Neural cell (in vitro differentiated cells): ENCODE results near the gene GMPR2. TPM values are rescaled to one million over a fixed set of nuclear protein-coding genes. Genes with fewer than 3 reads are reported as not detected.

Source experiments
- H2AFZ ChIP-seq: fragments of 200-600, 300-800 bp; sonication (generic), shearing (Covaris generic); 2 replicates; pipeline ENCODE4 v1.6.0; 2014; ENCODE audit warnings: low read depth, mild to moderate bottlenecking, antibody characterized with exemption, low read length, moderate library complexity
- H3F3A ChIP-seq: fragments of 200-600 bp; shearing (Covaris generic); 2 replicates; pipeline ENCODE4 v1.6.1; 2016; ENCODE audit warnings: mild to moderate bottlenecking, moderate library complexity, mixed read lengths, antibody characterized with exemption, low read length; ENCODE audit not compliant: insufficient read depth, poor library complexity, severe bottlenecking
- H3K27ac ChIP-seq: fragments of 200-600, 300-800 bp; sonication (generic), shearing (Covaris generic); 2 replicates; pipeline ENCODE4 v1.5.1; 2014; ENCODE audit warnings: mild to moderate bottlenecking, low read length, moderate library complexity
- H3K27me3 ChIP-seq: fragments of 300-800, 200-600 bp; sonication (generic), shearing (Covaris generic); 2 replicates; pipeline ENCODE4 v1.6.0; 2014; ENCODE audit warnings: mild to moderate bottlenecking, low read depth, low read length, moderate library complexity; ENCODE audit not compliant: insufficient read depth
- H3K36me3 ChIP-seq: fragments of 300-800, 200-600 bp; sonication (generic), shearing (Covaris generic); 2 replicates; pipeline ENCODE4 v1.5.1; 2014; ENCODE audit warnings: mild to moderate bottlenecking, antibody characterized with exemption, low read length, moderate library complexity; ENCODE audit not compliant: insufficient read depth
- H3K4me2 ChIP-seq: fragments of 300-800, 200-600 bp; sonication (generic), shearing (Covaris generic); 2 replicates; pipeline ENCODE4 v1.6.0; 2014; ENCODE audit warnings: mild to moderate bottlenecking, low read length
- H3K4me3 ChIP-seq: fragments of 300-800, 200-600 bp; sonication (generic), shearing (Covaris generic); 2 replicates; pipeline ENCODE4 v1.5.1; 2014; ENCODE audit warnings: mild to moderate bottlenecking, low read length, moderate library complexity
- H3K79me2 ChIP-seq: fragments of 200-600 bp; shearing (Covaris generic); replicated peaks from 2 replicates; pipeline ENCODE4 v1.6.0; 2014; ENCODE audit warnings: mild to moderate bottlenecking, low read length, moderate library complexity; ENCODE audit not compliant: insufficient read depth
- H3K9ac ChIP-seq: fragments of 300-800, 200-600 bp; sonication (generic), shearing (Covaris generic); 2 replicates; pipeline ENCODE4 v1.6.1; 2016; ENCODE audit warnings: mild to moderate bottlenecking, low read length, mixed read lengths
- H3K9me2 ChIP-seq: fragments of 200-600 bp; shearing (Covaris generic); 2 replicates; pipeline ENCODE4 v1.6.1; 2016; ENCODE audit warnings: mild to moderate bottlenecking, low read length, mixed read lengths; ENCODE audit not compliant: insufficient read depth
- H3K9me3 ChIP-seq: fragments of 200-600, 300-800 bp; sonication (generic), shearing (Covaris generic); 2 replicates; pipeline ENCODE4 v1.6.1; 2016; ENCODE audit warnings: mild to moderate bottlenecking, mixed run types, low read length, moderate library complexity, mixed read lengths
- H4K20me1 ChIP-seq: fragments of 200-600 bp; shearing (Covaris generic); 2 replicates; pipeline ENCODE4 v1.6.1; 2016; ENCODE audit warnings: mild to moderate bottlenecking, mixed run types; ENCODE audit not compliant: insufficient read depth
- EP300 ChIP-seq: fragments of 450-650 bp; conservative IDR thresholded peaks from 2 replicates; pipeline ENCODE4 v1.6.1; 2014; ENCODE audit warnings: antibody characterized with exemption, mild to moderate bottlenecking, moderate library complexity; ENCODE audit not compliant: poor library complexity, severe bottlenecking
- EZH2 ChIP-seq: fragments of 200-600, 300-800 bp; shearing (Covaris generic), sonication (generic); IDR thresholded peaks from 2 replicates; pipeline ENCODE4 v1.6.1; 2014; ENCODE audit warnings: antibody characterized with exemption, low read length, borderline replicate concordance, mild to moderate bottlenecking; ENCODE audit not compliant: insufficient read depth, poor library complexity, severe bottlenecking
- MXI1 ChIP-seq: fragments of 450-650 bp; conservative IDR thresholded peaks from 2 replicates; pipeline ENCODE4 v1.6.1; 2014; ENCODE audit warnings: antibody characterized with exemption, mild to moderate bottlenecking; ENCODE audit not compliant: poor library complexity, severe bottlenecking
- POLR2AphosphoS5 ChIP-seq: IDR thresholded peaks from 2 replicates; pipeline ENCODE4 v1.6.1; 2012
- RAD21 ChIP-seq: fragments of 450-650 bp; conservative IDR thresholded peaks from 2 replicates; pipeline ENCODE4 v1.6.1; 2014; ENCODE audit warnings: antibody characterized with exemption, mild to moderate bottlenecking, moderate library complexity
- SMC3 ChIP-seq: fragments of 450-650 bp; conservative IDR thresholded peaks from 2 replicates; pipeline ENCODE4 v1.6.1; 2014; ENCODE audit warnings: antibody characterized with exemption, mild to moderate bottlenecking, moderate library complexity; ENCODE audit not compliant: poor library complexity
- TAF1 ChIP-seq: IDR thresholded peaks from 2 replicates; pipeline ENCODE4 v1.6.1; 2012; ENCODE audit warnings: low read depth
- polyA plus RNA-seq: library from polyadenylated mRNA; depleted of rRNA; stranded (reverse); fragments of >200 nt; gene quantifications from 2 replicates; pipeline ENCODE4 v1.2.3, GENCODE V29; 2014
- TF ChIP-seq, protein P1 (sequence below): fragments of 450-650 bp; IDR thresholded peaks from 2 replicates; pipeline ENCODE4 v1.5.1; 2014; ENCODE audit warnings: antibody characterized with exemption, mild to moderate bottlenecking, moderate library complexity; ENCODE audit not compliant: poor library complexity, severe bottlenecking
- TF ChIP-seq, protein P2 (sequence below): IDR thresholded peaks from 2 replicates; pipeline ENCODE4 v1.6.1; 2012; ENCODE audit warnings: borderline replicate concordance

The GMPR2 gene
- polyA plus RNA-seq, 1 donor from 2014 or later = 132 TPM

DNA sequence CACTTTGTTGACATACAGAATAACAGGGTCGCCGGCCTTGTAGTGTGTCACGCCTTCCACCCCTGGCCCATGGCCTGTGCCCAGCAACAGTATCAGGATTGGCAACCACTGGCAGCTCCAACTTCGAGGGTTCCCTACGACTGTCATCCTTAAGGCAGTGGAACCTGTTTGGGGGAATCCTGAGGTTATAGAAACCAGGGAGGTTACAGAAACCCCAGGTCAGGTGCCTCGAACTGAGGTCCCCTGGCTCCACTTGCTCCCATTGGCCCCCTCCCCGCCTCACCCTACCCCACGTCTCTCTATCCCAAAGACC, 37.9 kb upstream of the GMPR2 start:
- Histone ChIP-seq H3K9me2 (no peaks in the 10 kb centered on the region), H3K4me2 (peak overlapping the region; percentile 76), H4K20me1 (no peaks in the 10 kb centered on the region), H3K27ac (peak overlapping the region; percentile 92), H3K9me3 (no peaks in the 10 kb centered on the region), H3K27me3 (no peaks in the 10 kb centered on the region), H2AFZ (peak overlapping the region; percentile 73), H3K4me3 (peak overlapping the region; percentile 92), H3K9ac (peak overlapping the region; percentile 93), H3F3A (no peaks in the 10 kb centered on the region), H3K79me2 (peaks cover 3% of the 10 kb centered on the region), H3K36me3 (no peaks in the 10 kb centered on the region)
- TF ChIP-seq MXI1 = no peak
- TF ChIP-seq, protein P1, sequence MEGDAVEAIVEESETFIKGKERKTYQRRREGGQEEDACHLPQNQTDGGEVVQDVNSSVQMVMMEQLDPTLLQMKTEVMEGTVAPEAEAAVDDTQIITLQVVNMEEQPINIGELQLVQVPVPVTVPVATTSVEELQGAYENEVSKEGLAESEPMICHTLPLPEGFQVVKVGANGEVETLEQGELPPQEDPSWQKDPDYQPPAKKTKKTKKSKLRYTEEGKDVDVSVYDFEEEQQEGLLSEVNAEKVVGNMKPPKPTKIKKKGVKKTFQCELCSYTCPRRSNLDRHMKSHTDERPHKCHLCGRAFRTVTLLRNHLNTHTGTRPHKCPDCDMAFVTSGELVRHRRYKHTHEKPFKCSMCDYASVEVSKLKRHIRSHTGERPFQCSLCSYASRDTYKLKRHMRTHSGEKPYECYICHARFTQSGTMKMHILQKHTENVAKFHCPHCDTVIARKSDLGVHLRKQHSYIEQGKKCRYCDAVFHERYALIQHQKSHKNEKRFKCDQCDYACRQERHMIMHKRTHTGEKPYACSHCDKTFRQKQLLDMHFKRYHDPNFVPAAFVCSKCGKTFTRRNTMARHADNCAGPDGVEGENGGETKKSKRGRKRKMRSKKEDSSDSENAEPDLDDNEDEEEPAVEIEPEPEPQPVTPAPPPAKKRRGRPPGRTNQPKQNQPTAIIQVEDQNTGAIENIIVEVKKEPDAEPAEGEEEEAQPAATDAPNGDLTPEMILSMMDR = no peak
- TF ChIP-seq TAF1 = no peak
- no peak for TF ChIP-seq POLR2AphosphoS5
- TF ChIP-seq SMC3 = no peak

DNA sequence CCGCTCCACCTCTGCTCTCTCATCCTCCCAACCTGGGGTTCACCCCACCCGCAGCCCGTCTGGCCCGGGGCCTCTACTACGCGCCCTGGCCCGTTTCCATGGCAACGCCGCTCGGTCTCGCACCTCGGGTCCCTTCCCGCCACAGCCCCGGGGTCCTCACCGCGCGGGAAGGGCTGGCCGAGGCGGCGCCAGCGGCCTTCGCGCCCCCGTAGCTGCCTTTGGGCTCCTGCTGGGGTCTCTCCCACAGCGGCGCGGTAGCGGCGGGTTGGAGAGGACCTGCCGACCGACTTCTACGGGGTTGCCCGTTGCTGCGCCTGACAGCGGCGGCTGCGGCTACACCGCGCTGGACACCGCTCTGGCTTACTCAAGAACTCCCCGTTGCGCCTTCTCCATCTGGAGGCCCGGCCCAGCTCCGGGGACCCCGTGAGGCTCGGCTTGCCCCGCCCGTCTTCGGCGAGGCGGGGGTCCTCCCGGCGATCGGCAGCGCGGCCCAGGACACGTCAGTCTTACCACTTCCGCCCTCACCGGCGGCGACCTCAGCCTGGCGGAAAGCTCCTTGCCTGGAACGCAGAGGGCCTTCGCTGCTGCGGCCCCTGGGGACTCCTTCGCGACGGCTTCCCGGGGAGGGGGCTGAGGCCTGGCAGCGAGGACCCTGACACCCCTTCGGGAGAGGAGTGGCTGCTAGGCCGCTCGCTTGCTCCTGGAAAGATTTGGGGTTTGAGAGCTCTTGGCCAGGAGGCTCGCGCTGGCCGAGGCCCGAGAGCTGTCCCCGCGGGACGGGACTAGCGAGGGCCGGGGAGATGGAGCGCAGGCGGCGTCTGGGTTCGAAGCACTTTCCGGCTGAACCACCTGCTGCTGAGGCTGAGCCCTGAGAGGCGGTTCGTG, 37.3 kb upstream of the GMPR2 start, which contains the start of gene TM9SF1:
TSS of gene TM9SF1 (minus strand) at position 256 of the 885 bp plus-strand sequence. CDS start 422 bp downstream, outside the sequence.
- TF ChIP-seq, protein P1 = no peak
- TF ChIP-seq RAD21 = no peak
- TF ChIP-seq, protein P2, sequence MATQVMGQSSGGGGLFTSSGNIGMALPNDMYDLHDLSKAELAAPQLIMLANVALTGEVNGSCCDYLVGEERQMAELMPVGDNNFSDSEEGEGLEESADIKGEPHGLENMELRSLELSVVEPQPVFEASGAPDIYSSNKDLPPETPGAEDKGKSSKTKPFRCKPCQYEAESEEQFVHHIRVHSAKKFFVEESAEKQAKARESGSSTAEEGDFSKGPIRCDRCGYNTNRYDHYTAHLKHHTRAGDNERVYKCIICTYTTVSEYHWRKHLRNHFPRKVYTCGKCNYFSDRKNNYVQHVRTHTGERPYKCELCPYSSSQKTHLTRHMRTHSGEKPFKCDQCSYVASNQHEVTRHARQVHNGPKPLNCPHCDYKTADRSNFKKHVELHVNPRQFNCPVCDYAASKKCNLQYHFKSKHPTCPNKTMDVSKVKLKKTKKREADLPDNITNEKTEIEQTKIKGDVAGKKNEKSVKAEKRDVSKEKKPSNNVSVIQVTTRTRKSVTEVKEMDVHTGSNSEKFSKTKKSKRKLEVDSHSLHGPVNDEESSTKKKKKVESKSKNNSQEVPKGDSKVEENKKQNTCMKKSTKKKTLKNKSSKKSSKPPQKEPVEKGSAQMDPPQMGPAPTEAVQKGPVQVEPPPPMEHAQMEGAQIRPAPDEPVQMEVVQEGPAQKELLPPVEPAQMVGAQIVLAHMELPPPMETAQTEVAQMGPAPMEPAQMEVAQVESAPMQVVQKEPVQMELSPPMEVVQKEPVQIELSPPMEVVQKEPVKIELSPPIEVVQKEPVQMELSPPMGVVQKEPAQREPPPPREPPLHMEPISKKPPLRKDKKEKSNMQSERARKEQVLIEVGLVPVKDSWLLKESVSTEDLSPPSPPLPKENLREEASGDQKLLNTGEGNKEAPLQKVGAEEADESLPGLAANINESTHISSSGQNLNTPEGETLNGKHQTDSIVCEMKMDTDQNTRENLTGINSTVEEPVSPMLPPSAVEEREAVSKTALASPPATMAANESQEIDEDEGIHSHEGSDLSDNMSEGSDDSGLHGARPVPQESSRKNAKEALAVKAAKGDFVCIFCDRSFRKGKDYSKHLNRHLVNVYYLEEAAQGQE = peak; percentile 12
- TF ChIP-seq EP300 = peak; percentile 57
- TF ChIP-seq EZH2 = no peak
- peak; percentile 71 for TF ChIP-seq MXI1
- TF ChIP-seq POLR2AphosphoS5 = peak; percentile 77
- TF ChIP-seq TAF1 = peak; percentile 70
- peak; percentile 38 for TF ChIP-seq SMC3
- H3F3A ChIP-seq = no peaks in the 10 kb centered on the region
- peaks cover 3% of the 10 kb centered on the region for H3K79me2 ChIP-seq
- peak within 1 kb of the TSS; percentile 93 for H3K9ac ChIP-seq
- H3K36me3 ChIP-seq = no peaks in the 10 kb centered on the region
- peak within 1 kb of the TSS; percentile 92 for H3K27ac ChIP-seq
- H3K9me3 ChIP-seq = no peaks in the 10 kb centered on the region
- no peaks in the 10 kb centered on the region for H3K9me2 ChIP-seq
- H2AFZ ChIP-seq = peak within 1 kb of the TSS; percentile 73
- peak within 1 kb of the TSS; percentile 92 for H3K4me3 ChIP-seq
- no peaks in the 10 kb centered on the region for H3K27me3 ChIP-seq
- H4K20me1 ChIP-seq = no peaks in the 10 kb centered on the region
- peak within 1 kb of the TSS; percentile 76 for H3K4me2 ChIP-seq
